GM18858 (cell line): ENCODE results near the gene STX3.
"Not testable (repeated sequence)": the region's sequence is repeated elsewhere in the genome, so short reads cannot be mapped to it uniquely, and the experiment has no call there.

Source experiments
- ATAC-seq: cut with Tn5 transposase; IDR thresholded peaks from one replicate; pipeline ENCODE4 v1.9.1; 2021; ENCODE audit not compliant: unreplicated experiment

Gene STX3

DNA sequence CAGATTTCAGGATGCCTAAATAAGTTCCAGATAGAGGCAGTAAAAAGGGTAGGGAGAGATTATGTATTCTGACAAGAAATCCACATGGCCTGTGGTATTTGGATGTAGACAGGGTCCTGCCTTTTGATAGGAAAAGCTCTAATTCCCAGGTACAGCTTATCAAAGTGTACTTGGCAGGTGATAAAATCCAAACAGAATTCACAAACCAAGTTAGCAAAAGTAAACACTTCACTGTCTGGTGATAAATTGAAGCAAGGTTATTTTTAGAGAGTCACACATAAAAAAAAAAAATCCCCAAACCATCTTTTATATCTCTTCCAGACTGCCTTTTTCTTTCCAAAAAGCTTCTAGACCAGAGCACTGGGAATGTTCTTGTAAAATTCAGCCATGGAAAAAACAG is 84.4 kb downstream of the STX3 start:
- ATAC-seq: no peak

DNA sequence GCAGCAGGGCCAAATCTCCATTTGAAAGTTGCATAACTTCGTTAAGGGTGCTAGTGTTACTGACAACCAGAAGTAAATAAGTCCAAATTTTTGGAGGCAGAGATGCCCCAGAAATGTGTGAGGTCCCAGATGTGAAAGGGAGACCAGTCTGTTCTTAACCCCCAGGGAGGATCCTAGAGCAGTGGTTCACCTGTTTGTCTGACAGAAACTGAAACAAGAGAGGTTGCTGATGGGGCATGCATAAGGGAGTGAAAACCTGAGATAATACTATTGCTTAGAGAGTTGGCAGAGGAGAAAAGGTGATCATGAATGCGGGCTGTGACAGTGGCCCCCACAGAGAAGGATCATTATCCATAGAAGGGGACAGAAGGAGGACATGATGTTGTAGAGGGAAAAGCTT is 86.3 kb downstream of the STX3 start:
- no peak for ATAC-seq

DNA sequence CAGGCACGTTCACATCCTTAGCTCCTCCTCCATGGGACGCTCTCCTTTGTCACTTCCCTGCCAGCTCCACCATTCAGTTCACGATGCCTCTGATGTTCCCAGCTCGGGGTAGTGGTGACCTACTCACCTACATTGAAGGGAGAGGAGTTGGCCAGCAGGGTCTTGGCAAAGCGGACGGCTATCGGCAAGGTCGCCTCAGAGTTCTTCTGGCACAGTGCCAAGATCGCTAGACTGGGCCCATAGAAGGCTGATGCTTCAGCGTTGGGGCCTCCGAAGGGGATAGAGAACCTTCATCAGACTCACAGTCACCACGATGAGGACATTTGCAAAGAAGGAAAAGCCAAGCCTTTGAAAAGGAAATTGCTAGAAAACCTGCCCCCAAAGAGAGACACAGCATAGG is 87.1 kb downstream of the STX3 start:
- ATAC-seq: no peak

DNA sequence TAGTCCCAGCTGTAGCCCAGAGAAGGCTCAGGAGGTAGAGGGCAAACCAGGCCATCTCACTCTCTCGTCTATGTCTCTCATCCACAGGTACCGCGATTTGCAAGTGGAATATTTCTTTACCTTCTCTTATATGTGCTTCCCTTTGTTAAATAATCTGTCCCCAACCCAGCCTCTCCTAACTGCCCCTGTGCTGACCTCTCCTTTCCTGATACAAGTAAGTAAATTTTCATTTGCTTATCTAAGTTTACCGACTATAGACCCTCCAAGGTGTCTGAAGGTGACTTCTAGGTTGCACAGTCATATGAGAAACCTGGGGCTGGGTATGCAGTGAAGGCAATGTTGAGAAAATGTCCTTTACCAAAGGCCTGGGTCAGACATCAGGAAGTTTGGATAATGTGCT is 90.2 kb downstream of the STX3 start, which contains the start of gene CBLIF:
Gene CBLIF (minus strand): TSS at position 101 of the 400 bp plus-strand sequence. CDS start 46 bp downstream, at position 55.
- ATAC-seq: no peak

DNA sequence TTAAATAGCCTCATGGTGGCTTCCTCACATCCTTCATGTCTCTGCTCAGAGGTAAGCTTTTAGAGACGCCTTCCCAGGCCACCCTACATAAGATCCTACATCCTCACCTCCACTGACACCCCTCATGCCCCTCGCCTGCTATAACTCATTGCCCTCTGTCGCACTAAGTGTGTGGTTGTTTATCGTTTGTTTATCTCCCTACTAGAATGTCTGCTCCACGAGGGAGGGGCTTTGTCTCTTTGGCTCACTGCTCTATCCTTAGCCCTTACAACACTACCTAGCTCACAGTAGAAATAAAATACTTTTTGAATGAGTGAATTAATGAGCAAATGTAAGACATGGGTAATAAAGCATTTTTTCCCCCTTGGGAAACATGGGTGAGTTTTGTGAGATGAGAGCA is 91.4 kb downstream of the STX3 start:
- no peak for ATAC-seq

DNA sequence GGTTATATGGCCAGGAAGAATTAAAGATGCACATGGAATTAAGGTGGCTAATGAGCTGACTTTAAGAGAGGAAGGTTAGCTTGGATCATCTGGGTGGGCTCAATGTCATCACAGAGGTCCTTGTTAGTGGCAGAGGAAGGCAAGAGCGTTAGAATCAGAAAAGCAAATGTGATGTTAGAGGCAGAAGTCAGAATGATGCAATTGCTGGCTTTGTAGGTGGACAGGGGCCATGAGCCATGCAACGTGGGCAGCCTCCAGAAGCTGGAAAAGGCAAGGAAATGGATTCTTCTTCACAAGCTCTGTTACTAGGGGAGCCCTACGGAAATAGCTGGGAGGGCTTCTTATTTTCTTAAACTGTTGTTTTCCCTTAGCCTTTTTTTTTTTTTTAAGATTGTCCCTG is 92.5 kb downstream of the STX3 start:
- no peak for ATAC-seq

DNA sequence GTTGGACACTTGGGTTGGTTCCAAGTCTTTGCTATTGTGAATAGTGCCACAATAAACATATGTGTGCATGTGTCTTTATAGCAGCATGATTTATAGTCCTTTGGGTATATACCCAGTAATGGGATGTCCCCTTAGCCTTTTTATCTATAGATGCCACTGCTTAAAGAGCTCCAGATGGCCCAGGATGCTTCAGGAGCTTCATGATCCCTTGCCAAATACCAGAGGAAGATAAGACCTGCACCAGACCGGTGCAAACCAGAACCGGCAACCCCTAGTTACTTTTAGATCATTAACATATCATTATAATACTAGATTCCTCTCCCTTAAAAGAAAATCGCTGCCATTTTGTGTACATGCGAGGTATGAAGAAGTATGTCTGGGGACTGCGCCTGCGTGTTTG is 93.3 kb downstream of the STX3 start:
- ATAC-seq: not testable (repeated sequence)

DNA sequence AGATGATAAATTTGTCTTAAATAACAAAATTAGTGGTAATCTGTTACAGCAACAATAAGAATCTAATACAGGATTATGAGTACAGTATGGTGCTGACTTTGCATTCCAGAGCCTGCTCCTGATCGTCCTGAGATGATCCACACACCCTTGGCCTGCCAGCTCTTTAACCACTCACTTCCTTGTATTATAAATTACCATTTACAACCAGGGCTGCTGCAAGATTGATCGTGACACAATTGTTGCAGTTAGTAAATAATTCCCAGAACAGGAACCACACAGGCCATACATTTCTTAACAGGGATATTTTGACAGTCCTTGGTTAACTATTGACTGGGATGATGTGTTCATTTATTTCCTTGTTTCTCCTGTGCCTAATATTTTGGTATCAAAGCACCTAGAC is 94.0 kb downstream of the STX3 start:
- no peak for ATAC-seq

DNA sequence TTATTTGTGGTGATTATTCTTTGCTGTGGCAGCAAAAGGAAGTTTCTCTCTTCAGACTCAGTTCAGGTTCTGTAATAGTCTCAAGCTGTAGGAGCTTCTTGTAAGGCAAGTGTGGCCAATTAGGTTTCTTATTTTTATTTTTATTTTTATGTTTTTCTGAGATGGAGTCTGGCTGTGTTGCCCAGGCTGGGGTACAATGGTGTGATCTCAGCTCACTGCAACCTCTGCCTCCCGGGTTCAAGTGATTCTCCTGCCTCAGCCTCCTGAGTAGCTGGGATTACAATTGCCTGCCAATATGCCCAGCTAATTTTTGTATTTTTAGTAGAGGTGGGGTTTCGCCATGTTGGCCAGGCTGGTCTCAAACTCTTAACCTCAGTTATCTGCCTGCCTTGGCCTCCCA is 94.4 kb downstream of the STX3 start:
- not testable (repeated sequence) for ATAC-seq

DNA sequence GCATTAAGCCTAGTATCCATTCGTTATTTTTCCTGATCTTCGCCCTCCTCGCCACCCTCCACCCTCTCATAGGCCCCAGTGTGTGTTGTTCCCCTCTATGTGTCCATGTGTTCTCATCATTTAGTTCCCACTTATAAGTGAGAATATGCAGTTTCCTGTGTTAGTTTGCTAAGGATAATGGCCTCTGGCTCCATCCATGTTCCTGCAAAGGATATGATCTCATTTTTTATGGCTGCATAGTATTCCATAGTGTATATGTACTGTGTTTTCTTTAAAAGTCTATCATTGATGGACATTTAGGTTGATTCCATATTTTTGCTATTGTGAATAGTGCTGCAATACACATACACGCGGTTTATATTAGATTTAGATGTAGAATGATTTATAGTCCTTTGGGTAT is 96.2 kb downstream of the STX3 start:
- ATAC-seq: not testable (repeated sequence)

DNA sequence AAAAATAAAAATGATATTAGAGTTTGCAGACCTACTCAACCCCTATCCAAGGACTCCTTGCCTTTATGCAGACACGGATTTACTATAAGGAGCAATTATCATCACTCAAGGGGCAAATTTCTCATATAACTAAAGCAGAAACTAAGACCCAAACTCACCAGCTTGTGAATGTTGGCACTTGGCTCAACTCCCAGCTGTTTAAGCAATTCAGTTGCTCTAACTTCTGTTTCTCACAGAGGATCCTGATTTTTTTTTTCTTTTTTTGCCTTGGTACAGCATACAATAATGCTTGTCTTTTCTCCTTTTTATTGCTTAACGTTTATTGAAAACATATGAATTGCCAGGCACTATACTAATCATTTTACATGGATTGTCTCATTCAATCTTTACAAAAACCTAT is 99.7 kb downstream of the STX3 start:
- ATAC-seq: no peak
